Neural cell (in vitro differentiated cells): Measurements from ENCODE around the gene SPRR2D. TPM values are rescaled to one million over a fixed set of nuclear protein-coding genes. Genes with fewer than 3 reads are reported as not detected.

Source experiments
- H2AFZ ChIP-seq: fragments of 200-600, 300-800 bp; sonication (generic), shearing (Covaris generic); 2 replicates; pipeline ENCODE4 v1.6.0; 2014; ENCODE audit warnings: low read depth, mild to moderate bottlenecking, antibody characterized with exemption, low read length, moderate library complexity
- H3F3A ChIP-seq: fragments of 200-600 bp; shearing (Covaris generic); 2 replicates; pipeline ENCODE4 v1.6.1; 2016; ENCODE audit warnings: mild to moderate bottlenecking, moderate library complexity, mixed read lengths, antibody characterized with exemption, low read length; ENCODE audit not compliant: insufficient read depth, poor library complexity, severe bottlenecking
- H3K27ac ChIP-seq: fragments of 200-600, 300-800 bp; sonication (generic), shearing (Covaris generic); 2 replicates; pipeline ENCODE4 v1.5.1; 2014; ENCODE audit warnings: mild to moderate bottlenecking, low read length, moderate library complexity
- H3K27me3 ChIP-seq: fragments of 300-800, 200-600 bp; sonication (generic), shearing (Covaris generic); 2 replicates; pipeline ENCODE4 v1.6.0; 2014; ENCODE audit warnings: mild to moderate bottlenecking, low read depth, low read length, moderate library complexity; ENCODE audit not compliant: insufficient read depth
- H3K36me3 ChIP-seq: fragments of 300-800, 200-600 bp; sonication (generic), shearing (Covaris generic); 2 replicates; pipeline ENCODE4 v1.5.1; 2014; ENCODE audit warnings: mild to moderate bottlenecking, antibody characterized with exemption, low read length, moderate library complexity; ENCODE audit not compliant: insufficient read depth
- H3K4me2 ChIP-seq: fragments of 300-800, 200-600 bp; sonication (generic), shearing (Covaris generic); 2 replicates; pipeline ENCODE4 v1.6.0; 2014; ENCODE audit warnings: mild to moderate bottlenecking, low read length
- H3K4me3 ChIP-seq: fragments of 300-800, 200-600 bp; sonication (generic), shearing (Covaris generic); 2 replicates; pipeline ENCODE4 v1.5.1; 2014; ENCODE audit warnings: mild to moderate bottlenecking, low read length, moderate library complexity
- H3K79me2 ChIP-seq: fragments of 200-600 bp; shearing (Covaris generic); replicated peaks from 2 replicates; pipeline ENCODE4 v1.6.0; 2014; ENCODE audit warnings: mild to moderate bottlenecking, low read length, moderate library complexity; ENCODE audit not compliant: insufficient read depth
- H3K9ac ChIP-seq: fragments of 300-800, 200-600 bp; sonication (generic), shearing (Covaris generic); 2 replicates; pipeline ENCODE4 v1.6.1; 2016; ENCODE audit warnings: mild to moderate bottlenecking, low read length, mixed read lengths
- H3K9me2 ChIP-seq: fragments of 200-600 bp; shearing (Covaris generic); 2 replicates; pipeline ENCODE4 v1.6.1; 2016; ENCODE audit warnings: mild to moderate bottlenecking, low read length, mixed read lengths; ENCODE audit not compliant: insufficient read depth
- H3K9me3 ChIP-seq: fragments of 200-600, 300-800 bp; sonication (generic), shearing (Covaris generic); 2 replicates; pipeline ENCODE4 v1.6.1; 2016; ENCODE audit warnings: mild to moderate bottlenecking, mixed run types, low read length, moderate library complexity, mixed read lengths
- H4K20me1 ChIP-seq: fragments of 200-600 bp; shearing (Covaris generic); 2 replicates; pipeline ENCODE4 v1.6.1; 2016; ENCODE audit warnings: mild to moderate bottlenecking, mixed run types; ENCODE audit not compliant: insufficient read depth
- CTCF ChIP-seq: fragments of 450-650 bp; IDR thresholded peaks from 2 replicates; pipeline ENCODE4 v1.5.1; 2014; ENCODE audit warnings: antibody characterized with exemption, mild to moderate bottlenecking, moderate library complexity; ENCODE audit not compliant: poor library complexity, severe bottlenecking
- EP300 ChIP-seq: fragments of 450-650 bp; conservative IDR thresholded peaks from 2 replicates; pipeline ENCODE4 v1.6.1; 2014; ENCODE audit warnings: antibody characterized with exemption, mild to moderate bottlenecking, moderate library complexity; ENCODE audit not compliant: poor library complexity, severe bottlenecking
- EZH2 ChIP-seq: fragments of 200-600, 300-800 bp; shearing (Covaris generic), sonication (generic); IDR thresholded peaks from 2 replicates; pipeline ENCODE4 v1.6.1; 2014; ENCODE audit warnings: antibody characterized with exemption, low read length, borderline replicate concordance, mild to moderate bottlenecking; ENCODE audit not compliant: insufficient read depth, poor library complexity, severe bottlenecking
- MXI1 ChIP-seq: fragments of 450-650 bp; conservative IDR thresholded peaks from 2 replicates; pipeline ENCODE4 v1.6.1; 2014; ENCODE audit warnings: antibody characterized with exemption, mild to moderate bottlenecking; ENCODE audit not compliant: poor library complexity, severe bottlenecking
- POLR2AphosphoS5 ChIP-seq: IDR thresholded peaks from 2 replicates; pipeline ENCODE4 v1.6.1; 2012
- RAD21 ChIP-seq: fragments of 450-650 bp; conservative IDR thresholded peaks from 2 replicates; pipeline ENCODE4 v1.6.1; 2014; ENCODE audit warnings: antibody characterized with exemption, mild to moderate bottlenecking, moderate library complexity
- REST ChIP-seq: IDR thresholded peaks from 2 replicates; pipeline ENCODE4 v1.6.1; 2012; ENCODE audit warnings: borderline replicate concordance
- SMC3 ChIP-seq: fragments of 450-650 bp; conservative IDR thresholded peaks from 2 replicates; pipeline ENCODE4 v1.6.1; 2014; ENCODE audit warnings: antibody characterized with exemption, mild to moderate bottlenecking, moderate library complexity; ENCODE audit not compliant: poor library complexity
- TAF1 ChIP-seq: IDR thresholded peaks from 2 replicates; pipeline ENCODE4 v1.6.1; 2012; ENCODE audit warnings: low read depth
- polyA plus RNA-seq: library from polyadenylated mRNA; depleted of rRNA; stranded (reverse); fragments of >200 nt; gene quantifications from 2 replicates; pipeline ENCODE4 v1.2.3, GENCODE V29; 2014

The SPRR2D gene
- polyA plus RNA-seq, 1 donor from 2014 or later, result not detected

GRCh38 chr1:153000294-153000693, 40.6 kb downstream of the SPRR2D start:
- Histone ChIP-seq H3K4me2 (no peak overlapping the region), H3K27ac (no peak overlapping the region), H3K9ac (no peak overlapping the region), H3K9me2 (no peaks in the 10 kb centered on the region), H3K27me3 (no peaks in the 10 kb centered on the region), H3K4me3 (no peak overlapping the region), H3K36me3 (no peaks in the 10 kb centered on the region), H4K20me1 (no peaks in the 10 kb centered on the region), H3F3A (no peaks in the 10 kb centered on the region), H3K9me3 (no peaks in the 10 kb centered on the region), H2AFZ (no peak overlapping the region), H3K79me2 (no peaks in the 10 kb centered on the region)
- TF ChIP-seq RAD21, result no peak
- TF ChIP-seq REST, result no peak
- TF ChIP-seq EZH2, result no peak
- no peak for TF ChIP-seq TAF1

- Histone ChIP-seq H3K79me2 (no peaks in the 10 kb centered on the region), H3K36me3 (no peaks in the 10 kb centered on the region), H3K9me3 (no peaks in the 10 kb centered on the region), H3K27ac (no peak overlapping the region), H3K4me2 (no peak overlapping the region), H4K20me1 (no peaks in the 10 kb centered on the region), H3K4me3 (no peak overlapping the region), H3K9ac (no peak overlapping the region), H3K27me3 (no peaks in the 10 kb centered on the region), H2AFZ (no peak overlapping the region), H3K9me2 (no peaks in the 10 kb centered on the region), H3F3A (no peaks in the 10 kb centered on the region)
- no peak for TF ChIP-seq SMC3
- no peak for TF ChIP-seq EP300
- no peak for TF ChIP-seq REST
- no peak for TF ChIP-seq TAF1
- no peak for TF ChIP-seq POLR2AphosphoS5
- no peak for TF ChIP-seq MXI1
- TF ChIP-seq EZH2, result no peak
- TF ChIP-seq CTCF, result no peak
- no peak for TF ChIP-seq RAD21
Observed at GRCh38 chr1:152999818-153000217, 41.1 kb downstream of the SPRR2D start.
